Colonic mucosa (tissue), 4 donors: ENCODE data around the gene CSNK1E. TPM values are rescaled to one million over a fixed set of nuclear protein-coding genes. Genes with fewer than 3 reads are reported as not detected.
"Not testable (repeated sequence)": the region's sequence is repeated elsewhere in the genome, so short reads cannot be mapped to it uniquely, and the experiment has no call there.

Experiments used
- DNase-seq: peaks from one replicate; pipeline ENCODE4 v3.0.0-alpha.2; 2020
- H3K27ac ChIP-seq: fragments of 200-600 bp; one replicate; pipeline ENCODE4 v1.8.0; 2021
- H3K27me3 ChIP-seq: fragments of 200-600 bp; one replicate; pipeline ENCODE4 v1.8.0; 2021
- H3K36me3 ChIP-seq: fragments of 200-600 bp; one replicate; pipeline ENCODE4 v1.8.0; 2021
- H3K4me1 ChIP-seq: fragments of 200-600 bp; one replicate; pipeline ENCODE4 v1.8.0; 2021; ENCODE audit warnings: mild to moderate bottlenecking
- H3K4me3 ChIP-seq: fragments of 200-600 bp; one replicate; pipeline ENCODE4 v1.8.0; 2021
- H3K9ac ChIP-seq, 2 donors: one replicate each; pipeline ENCODE4 v1.7.0; 2013; ENCODE audit warnings: control low read depth in 2 of 2, low read depth in 2 of 2, low read length in 2 of 2
- H3K9me3 ChIP-seq: fragments of 200-600 bp; one replicate; pipeline ENCODE4 v1.8.0; 2021
- CTCF ChIP-seq: fragments of 200-600 bp; IDR thresholded peaks from one replicate; pipeline ENCODE4 v1.8.0; 2022; ENCODE audit warnings: antibody characterized with exemption, mild to moderate bottlenecking
- intact Hi-C: fragments of 100-400 bp; cut with DNase I; formaldehyde crosslinking; loops from one replicate; pipeline ENCODE4 v1.14.1; 2022
- total RNA-seq, 2 donors: library from RNA; stranded (reverse); fragmentation: NEBNext Ultra II Directional in 1 of 2; extraction: Animal tissue kit (Norgen Biotek cat#: 25700) in 1 of 2; gene quantifications; one replicate each; pipeline ENCODE4 v1.2.1, GENCODE V29; 2021
- donor health status: healthy.
- donor health status: DM: no; HTN: no; CAD: no.
- donor health status: DM: no; HTN: no; CAD: no.

CSNK1E gene
- total RNA-seq, 2 donors from 2014 or later = 97.0 to 97.2 TPM

DNA sequence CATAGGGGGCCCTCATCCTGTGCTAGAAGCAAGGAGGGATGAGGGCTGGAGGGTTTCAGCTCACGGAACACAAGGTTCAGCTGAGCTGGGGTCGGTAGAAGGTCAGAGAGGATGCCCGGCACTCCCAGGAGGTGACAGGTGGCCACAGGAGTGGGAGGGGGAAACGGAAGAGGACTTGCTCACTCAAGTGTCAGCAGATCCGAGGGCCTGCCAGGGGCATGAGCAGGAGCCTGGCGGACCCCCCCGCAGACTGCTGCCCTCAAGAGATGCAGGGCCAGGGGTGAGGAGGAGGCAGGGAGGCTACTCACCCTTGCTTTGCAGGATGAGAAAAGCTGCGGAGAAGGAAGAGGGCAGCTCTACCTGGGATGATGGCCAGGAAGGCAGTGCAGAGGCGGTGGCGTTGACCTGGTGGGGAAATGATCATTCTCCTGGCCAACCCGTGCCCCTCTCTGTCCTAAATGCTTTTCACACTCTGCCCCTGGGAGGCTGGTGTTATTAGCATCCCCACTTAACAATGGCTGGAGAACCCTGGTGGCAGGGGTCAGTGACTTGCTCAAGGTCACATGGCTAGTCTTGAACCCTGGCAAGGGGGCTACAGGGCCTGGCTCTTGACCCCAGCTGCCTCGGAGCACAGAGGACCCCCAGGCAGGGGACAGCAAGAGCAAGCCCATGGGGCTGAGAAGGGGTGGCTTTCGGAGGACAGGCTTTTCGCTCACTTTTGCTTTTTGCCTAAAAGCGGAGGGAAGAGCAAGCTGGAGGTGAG, 30.1 kb upstream of the CSNK1E start:
- Histone ChIP-seq H3K4me1 (no peaks in the 10 kb centered on the region), H3K9me3 (no peaks in the 10 kb centered on the region), H3K36me3 (no peaks in the 10 kb centered on the region), H3K4me3 (no peak overlapping the region), H3K27ac (no peak overlapping the region), H3K9ac (no peak overlapping the region), H3K27me3 (no peaks in the 10 kb centered on the region)
- no peak for TF ChIP-seq CTCF
- DNase-seq = no peak
- intact Hi-C loops = no loop called here

GRCh38 chr22:38346506-38346905, 29.3 kb upstream of the CSNK1E start:
- DNase-seq = no peak
- Histone ChIP-seq H3K27ac (no peak overlapping the region), H3K4me3 (no peak overlapping the region), H3K9me3 (no peaks in the 10 kb centered on the region), H3K9ac (no peak overlapping the region), H3K36me3 (no peaks in the 10 kb centered on the region), H3K4me1 (no peaks in the 10 kb centered on the region), H3K27me3 (no peaks in the 10 kb centered on the region)
- TF ChIP-seq CTCF = no peak
- intact Hi-C loops = no loop called here

DNA sequence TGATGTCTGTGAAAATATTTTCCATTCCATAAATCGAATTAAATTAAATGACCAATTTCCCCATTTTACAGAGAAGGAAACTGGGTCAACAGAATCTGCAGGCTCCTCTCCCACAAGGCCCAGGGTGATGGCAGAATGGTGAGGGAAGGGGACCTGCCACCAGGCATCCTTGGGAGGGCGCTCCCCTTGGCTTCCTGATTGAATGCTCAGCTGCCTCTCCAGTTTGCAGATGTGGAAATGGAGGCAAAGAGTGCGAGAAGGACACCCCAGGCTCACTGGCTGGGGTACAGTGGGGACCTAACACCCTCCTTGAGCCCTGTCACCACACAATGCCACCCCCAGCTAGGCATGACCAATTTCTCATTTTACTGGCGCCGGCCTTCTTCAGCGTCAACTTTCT, 28.5 kb upstream of the CSNK1E start:
- Histone ChIP-seq H3K4me3 (no peak overlapping the region), H3K27me3 (no peaks in the 10 kb centered on the region), H3K9ac (no peak overlapping the region), H3K36me3 (no peaks in the 10 kb centered on the region), H3K9me3 (no peaks in the 10 kb centered on the region), H3K27ac (no peak overlapping the region), H3K4me1 (no peaks in the 10 kb centered on the region)
- TF ChIP-seq CTCF = no peak
- intact Hi-C loops = no loop called here
- DNase-seq = no peak

DNA sequence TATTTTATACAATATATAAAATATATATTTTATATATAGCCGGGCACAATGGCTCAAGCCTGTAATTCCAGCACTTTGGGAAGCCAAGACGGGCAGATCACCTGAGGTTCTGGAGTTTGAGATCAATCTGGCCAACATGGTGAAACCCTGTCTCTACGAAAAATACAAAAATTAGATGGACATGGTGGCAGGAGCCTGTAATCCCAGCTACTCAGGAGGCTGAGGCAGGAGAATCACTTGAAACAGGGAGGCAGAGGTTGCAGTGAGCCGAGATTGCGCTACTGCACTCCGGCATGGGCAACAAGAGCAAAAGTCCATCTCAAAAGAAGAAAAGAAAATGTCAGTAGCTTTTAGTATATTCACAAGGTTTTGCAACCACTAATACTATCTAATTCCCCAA, 22.7 kb upstream of the CSNK1E start:
- intact Hi-C loops, H3K9ac ChIP-seq, H3K27me3 ChIP-seq, H3K4me1 ChIP-seq, H3K36me3 ChIP-seq, H3K27ac ChIP-seq, H3K9me3 ChIP-seq, H3K4me3 ChIP-seq, DNase-seq: not testable (repeated sequence)

- intact Hi-C loops = no loop called here
- Histone ChIP-seq H3K9ac (no peak overlapping the region), H3K27me3 (no peaks in the 10 kb centered on the region), H3K4me3 (no peak overlapping the region), H3K9me3 (no peaks in the 10 kb centered on the region), H3K36me3 (no peaks in the 10 kb centered on the region), H3K4me1 (peaks cover 5% of the 10 kb centered on the region), H3K27ac (no peak overlapping the region)
- no peak for TF ChIP-seq CTCF
- DNase-seq = no peak
These were observed 21.6 kb upstream of the CSNK1E start for GRCh38 chr22:38338772-38339379.

GRCh38 chr22:38336699-38337098, 19.5 kb upstream of the CSNK1E start:
- no peaks in the 10 kb centered on the region for H3K27me3 ChIP-seq
- H3K36me3 ChIP-seq = no peaks in the 10 kb centered on the region
- peak overlapping the region in 1 of 2 donors; percentile 39 for H3K9ac ChIP-seq
- H3K9me3 ChIP-seq = no peaks in the 10 kb centered on the region
- intact Hi-C loops = no loop called here
- TF ChIP-seq CTCF = no peak
- H3K27ac ChIP-seq = no peak overlapping the region
- H3K4me1 ChIP-seq = peaks cover 5% of the 10 kb centered on the region
- no peak for DNase-seq
- no peak overlapping the region for H3K4me3 ChIP-seq
